DND-41 (cell line): ENCODE measurements around the gene JUP.

ENCODE experiments used
- ATAC-seq: fragments of 200-7000 bp; cut with Tn5 transposase; 3 replicates; pipeline ENCODE4 v1.9.1; 2021; ENCODE audit warnings: low read depth; ENCODE audit not compliant: insufficient read depth
- DNase-seq: peaks from one replicate; pipeline ENCODE4 v3.0.0-alpha.2; 2020
- H2AFZ ChIP-seq: 2 replicates; pipeline ENCODE4 v1.6.0; 2012; ENCODE audit warnings: low read depth, low read length
- H3K27ac ChIP-seq: 2 replicates; pipeline ENCODE4 v1.5.1; 2012; ENCODE audit warnings: low read length, inconsistent platforms
- H3K27me3 ChIP-seq: fragments of 200-600 bp; sonication (generic); 2 replicates; pipeline ENCODE4 v1.6.0; 2012; ENCODE audit warnings: low read length, mild to moderate bottlenecking, inconsistent platforms; ENCODE audit not compliant: insufficient read depth, poor library complexity
- H3K36me3 ChIP-seq: 2 replicates; pipeline ENCODE4 v1.5.1; 2012; ENCODE audit warnings: low read length, inconsistent platforms; ENCODE audit not compliant: insufficient read depth
- H3K4me1 ChIP-seq: 2 replicates; pipeline ENCODE4 v1.5.1; 2012; ENCODE audit warnings: mild to moderate bottlenecking, low read length; ENCODE audit not compliant: insufficient read depth
- H3K4me2 ChIP-seq: 2 replicates; pipeline ENCODE4 v1.6.0; 2012; ENCODE audit warnings: mild to moderate bottlenecking, moderate library complexity, low read length, inconsistent platforms; ENCODE audit not compliant: insufficient read depth
- H3K4me3 ChIP-seq, 2 experiments: fragments of 200-600 bp in 1 of 2; shearing (Covaris generic) in 1 of 2; 2 replicates each; pipeline ENCODE4 v1.5.1; 2012 to 2016; ENCODE audit warnings: inconsistent platforms in 2 of 2, low read length in 2 of 2, mild to moderate bottlenecking in 2 of 2, low read depth in 1 of 2, moderate library complexity in 1 of 2
- H3K79me2 ChIP-seq: 2 replicates; pipeline ENCODE4 v1.6.0; 2012; ENCODE audit warnings: low read length, inconsistent platforms; ENCODE audit not compliant: insufficient read depth
- H3K9ac ChIP-seq: 2 replicates; pipeline ENCODE4 v1.6.0; 2012; ENCODE audit warnings: low read depth, mild to moderate bottlenecking, inconsistent platforms, low read length, moderate library complexity
- H3K9me3 ChIP-seq: 2 replicates; pipeline ENCODE4 v1.5.1; 2012; ENCODE audit warnings: low read length, moderate library complexity, mild to moderate bottlenecking, inconsistent platforms; ENCODE audit not compliant: insufficient read depth, severe bottlenecking
- H4K20me1 ChIP-seq: 2 replicates; pipeline ENCODE4 v1.6.0; 2012; ENCODE audit warnings: low read length; ENCODE audit not compliant: insufficient read depth
- EZH2 ChIP-seq: IDR thresholded peaks from 3 replicates; pipeline ENCODE4 v1.6.1; 2012; ENCODE audit warnings: borderline replicate concordance, low read depth, mild to moderate bottlenecking, moderate library complexity, low read length, inconsistent platforms; ENCODE audit not compliant: severe bottlenecking
- TF ChIP-seq, protein P1 (sequence below): IDR thresholded peaks from 2 replicates; pipeline ENCODE4 v1.5.1; 2012; ENCODE audit warnings: borderline replicate concordance, low read length, moderate library complexity, mild to moderate bottlenecking; ENCODE audit not compliant: poor library complexity, severe bottlenecking; ENCODE audit errors: extremely low read depth

Gene JUP

DNA sequence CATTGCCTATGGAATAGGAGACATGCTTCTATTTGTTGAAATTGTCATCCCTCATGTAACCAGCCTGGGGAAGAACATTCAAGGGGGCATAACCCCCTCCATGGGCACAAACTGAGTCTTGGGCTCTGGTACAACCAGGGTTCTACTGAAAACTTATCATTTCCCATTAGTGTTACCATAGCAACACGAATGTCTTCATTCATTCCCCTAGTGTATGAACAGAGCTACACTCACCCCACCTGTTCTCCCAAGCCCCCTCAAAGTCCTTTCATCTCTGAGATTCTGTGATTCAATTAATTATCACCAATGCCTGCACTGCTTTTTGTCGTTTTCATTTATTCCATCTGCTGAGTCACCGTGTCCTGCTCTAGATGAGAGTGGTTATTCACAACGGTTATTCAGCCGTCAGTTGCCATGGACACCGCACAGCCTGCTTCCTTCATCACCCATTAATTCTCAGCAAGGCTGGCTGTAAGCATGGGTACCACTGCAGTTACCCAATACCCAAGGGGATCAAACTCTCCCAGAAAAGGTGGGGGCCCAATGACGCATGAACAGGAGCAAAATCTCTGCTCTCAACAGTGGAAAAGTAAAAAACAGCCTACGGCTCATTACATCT is 75.9 kb downstream of the JUP start:
- H3K79me2 ChIP-seq: no peaks in the 10 kb centered on the region
- no peaks in the 10 kb centered on the region for H3K9me3 ChIP-seq
- TF ChIP-seq, protein P1, sequence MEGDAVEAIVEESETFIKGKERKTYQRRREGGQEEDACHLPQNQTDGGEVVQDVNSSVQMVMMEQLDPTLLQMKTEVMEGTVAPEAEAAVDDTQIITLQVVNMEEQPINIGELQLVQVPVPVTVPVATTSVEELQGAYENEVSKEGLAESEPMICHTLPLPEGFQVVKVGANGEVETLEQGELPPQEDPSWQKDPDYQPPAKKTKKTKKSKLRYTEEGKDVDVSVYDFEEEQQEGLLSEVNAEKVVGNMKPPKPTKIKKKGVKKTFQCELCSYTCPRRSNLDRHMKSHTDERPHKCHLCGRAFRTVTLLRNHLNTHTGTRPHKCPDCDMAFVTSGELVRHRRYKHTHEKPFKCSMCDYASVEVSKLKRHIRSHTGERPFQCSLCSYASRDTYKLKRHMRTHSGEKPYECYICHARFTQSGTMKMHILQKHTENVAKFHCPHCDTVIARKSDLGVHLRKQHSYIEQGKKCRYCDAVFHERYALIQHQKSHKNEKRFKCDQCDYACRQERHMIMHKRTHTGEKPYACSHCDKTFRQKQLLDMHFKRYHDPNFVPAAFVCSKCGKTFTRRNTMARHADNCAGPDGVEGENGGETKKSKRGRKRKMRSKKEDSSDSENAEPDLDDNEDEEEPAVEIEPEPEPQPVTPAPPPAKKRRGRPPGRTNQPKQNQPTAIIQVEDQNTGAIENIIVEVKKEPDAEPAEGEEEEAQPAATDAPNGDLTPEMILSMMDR: no peak
- no peak for TF ChIP-seq EZH2
- no peaks in the 10 kb centered on the region for H4K20me1 ChIP-seq
- H3K9ac ChIP-seq: no peak overlapping the region
- H2AFZ ChIP-seq: no peak overlapping the region
- H3K4me2 ChIP-seq: no peak overlapping the region
- DNase-seq: no peak
- H3K4me1 ChIP-seq: no peaks in the 10 kb centered on the region
- no peak overlapping the region for H3K27ac ChIP-seq
- no peaks in the 10 kb centered on the region for H3K27me3 ChIP-seq
- no peak overlapping the region for H3K4me3 ChIP-seq
- ATAC-seq: no peak
- H3K36me3 ChIP-seq: no peaks in the 10 kb centered on the region

DNA sequence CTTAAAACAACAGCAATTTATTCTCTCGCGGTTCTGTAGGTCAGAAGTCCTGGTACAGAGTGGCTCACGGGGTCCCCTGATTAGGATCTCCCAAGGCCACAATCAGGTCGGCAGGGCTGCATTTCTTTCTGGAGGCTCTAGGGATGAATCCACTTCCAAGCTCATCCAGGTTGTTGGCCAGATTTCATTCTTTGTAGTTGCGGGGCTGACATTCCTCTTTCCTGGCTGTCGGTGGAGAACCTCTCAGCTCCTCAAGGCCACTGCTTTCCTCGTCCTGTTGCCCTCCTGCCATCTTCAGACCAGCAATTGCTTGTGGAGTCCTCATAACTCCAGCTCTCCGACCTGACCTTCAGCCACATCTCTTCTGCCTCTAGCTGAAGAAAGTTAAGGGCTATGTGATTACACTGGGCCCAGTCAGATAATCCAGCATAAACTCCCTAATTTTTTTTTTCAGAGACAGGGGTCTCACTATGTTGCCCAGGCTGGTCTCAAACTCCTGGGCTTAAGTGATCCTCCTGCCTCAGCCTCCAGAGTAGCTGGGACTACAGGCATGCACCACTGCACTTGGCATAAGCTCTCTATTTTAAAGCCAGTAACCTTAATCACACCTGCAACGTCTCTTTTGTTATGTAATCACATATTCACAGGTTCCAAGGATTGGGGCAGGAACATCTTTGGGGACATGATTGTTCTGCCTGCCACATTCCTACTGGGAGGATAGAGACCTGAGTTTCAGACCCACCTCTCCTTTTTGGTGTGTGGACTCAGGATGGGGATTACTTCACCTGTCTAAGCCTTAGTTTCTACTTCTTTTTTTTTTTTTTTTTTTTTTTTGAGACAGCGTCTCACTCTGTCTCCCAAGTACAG is 78.5 kb downstream of the JUP start:
- no peak overlapping the region for H2AFZ ChIP-seq
- no peak for DNase-seq
- no peaks in the 10 kb centered on the region for H3K9me3 ChIP-seq
- no peak overlapping the region for H3K4me3 ChIP-seq
- no peaks in the 10 kb centered on the region for H3K79me2 ChIP-seq
- H3K4me2 ChIP-seq: no peak overlapping the region
- no peaks in the 10 kb centered on the region for H4K20me1 ChIP-seq
- no peak for TF ChIP-seq EZH2
- TF ChIP-seq, protein P1: no peak
- ATAC-seq: no peak
- no peak overlapping the region for H3K9ac ChIP-seq
- no peaks in the 10 kb centered on the region for H3K27me3 ChIP-seq
- H3K27ac ChIP-seq: no peak overlapping the region
- no peaks in the 10 kb centered on the region for H3K36me3 ChIP-seq
- H3K4me1 ChIP-seq: no peaks in the 10 kb centered on the region

DNA sequence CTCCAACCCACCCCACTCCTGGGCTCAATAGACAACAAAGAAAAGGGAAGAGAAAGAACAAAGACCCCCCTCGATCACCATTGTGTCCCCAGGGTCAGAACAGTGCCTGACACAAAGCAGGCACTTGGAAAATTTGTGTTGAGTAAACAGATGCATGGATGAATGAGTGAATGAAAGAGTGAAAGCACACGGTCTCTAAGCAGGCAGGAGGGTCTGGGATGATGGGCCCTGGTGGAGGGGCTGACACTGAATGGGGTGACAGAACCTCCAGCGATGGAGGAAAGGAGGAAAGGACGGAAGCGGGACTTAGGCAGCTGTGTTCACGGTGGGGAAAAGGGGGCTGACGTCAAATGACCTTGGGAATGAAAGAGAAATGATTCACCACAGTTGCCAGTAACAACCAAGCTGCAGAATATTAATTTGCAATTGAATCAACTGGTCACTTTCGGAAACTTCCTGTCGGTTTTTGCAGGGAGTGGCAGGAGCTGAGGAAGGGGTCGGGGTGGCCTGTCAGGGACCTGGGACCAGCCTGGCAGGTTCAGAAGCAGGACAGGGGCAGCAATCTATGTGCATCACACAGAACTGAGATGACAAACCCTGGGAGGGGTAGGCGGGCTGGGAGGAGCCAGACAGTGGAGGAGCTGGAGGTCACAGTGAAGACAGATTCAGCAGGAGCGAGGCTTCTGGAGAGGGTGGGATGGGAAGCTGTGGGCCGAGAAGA is 81.1 kb downstream of the JUP start:
- Histone ChIP-seq H3K9me3 (no peaks in the 10 kb centered on the region), H3K4me2 (no peak overlapping the region), H3K4me3 (no peak overlapping the region), H2AFZ (no peak overlapping the region), H3K9ac (no peak overlapping the region), H3K79me2 (no peaks in the 10 kb centered on the region), H3K27ac (no peak overlapping the region), H3K27me3 (no peaks in the 10 kb centered on the region), H3K4me1 (no peaks in the 10 kb centered on the region), H4K20me1 (no peaks in the 10 kb centered on the region), H3K36me3 (no peaks in the 10 kb centered on the region)
- ATAC-seq (no peak), DNase-seq (no peak)
- TF ChIP-seq, protein P1: no peak
- no peak for TF ChIP-seq EZH2
